Muscle of leg (tissue), 11 donors: ENCODE data around the gene SZRD1. TPM values are rescaled to one million over a fixed set of nuclear protein-coding genes. Genes with fewer than 3 reads are reported as not detected.
A peak's percentile ranks its signal among the peaks of the same experiment; 100 is the strongest.
"Not testable (repeated sequence)": the region's sequence is repeated elsewhere in the genome, so short reads cannot be mapped to it uniquely, and the experiment has no call there.

Experiments
- DNase-seq: peaks from one replicate; pipeline ENCODE4 v3.0.0; 2013
- H3K27ac ChIP-seq: one replicate; pipeline ENCODE4 v1.5.1; 2013; ENCODE audit warnings: mild to moderate bottlenecking, low read length, control low read depth
- H3K27me3 ChIP-seq: one replicate; pipeline ENCODE4 v1.6.1; 2013; ENCODE audit warnings: low read length; ENCODE audit not compliant: control insufficient read depth, insufficient read depth
- H3K36me3 ChIP-seq: one replicate; pipeline ENCODE4 v1.6.1; 2013; ENCODE audit warnings: low read length; ENCODE audit not compliant: control insufficient read depth, insufficient read depth
- H3K4me1 ChIP-seq: one replicate; pipeline ENCODE4 v1.6.1; 2013; ENCODE audit warnings: low read length; ENCODE audit not compliant: control insufficient read depth, insufficient read depth
- H3K4me3 ChIP-seq: one replicate; pipeline ENCODE4 v1.5.1; 2013; ENCODE audit warnings: low read length, control low read depth
- H3K9me3 ChIP-seq: replicated peaks from 2 replicates; pipeline ENCODE4 v1.6.1; 2013; ENCODE audit warnings: low read depth, low read length; ENCODE audit not compliant: control insufficient read depth
- WGBS: methylation state at CpG from one replicate; pipeline ENCODE4 v1.1.5; 2013; ENCODE audit warnings: missing lambda C conversion rate; ENCODE audit not compliant: insufficient coverage; 5-methylcytosine and 5-hydroxymethylcytosine counted together
- polyA plus RNA-seq, 8 donors: library from polyadenylated mRNA; unstranded; fragments of 120-200 nt; gene quantifications; one replicate each; pipeline versions ENCODE4 v1.2.1 to v1.2.3, GENCODE V29; 2013; ENCODE audit warnings: inconsistent platforms in 1 of 8, low replicate concordance in 1 of 8; ENCODE audit not compliant: insufficient read length in 8 of 8, insufficient read depth in 1 of 8
- total RNA-seq: library from RNA; stranded (reverse); fragments of 120-200 nt; gene quantifications from one replicate; pipeline ENCODE4 v1.2.4, GENCODE V29; 2013

SZRD1 gene
- total and polyA plus RNA-seq, 9 donors: 52.8 to 102 (median 90.7) TPM

DNA sequence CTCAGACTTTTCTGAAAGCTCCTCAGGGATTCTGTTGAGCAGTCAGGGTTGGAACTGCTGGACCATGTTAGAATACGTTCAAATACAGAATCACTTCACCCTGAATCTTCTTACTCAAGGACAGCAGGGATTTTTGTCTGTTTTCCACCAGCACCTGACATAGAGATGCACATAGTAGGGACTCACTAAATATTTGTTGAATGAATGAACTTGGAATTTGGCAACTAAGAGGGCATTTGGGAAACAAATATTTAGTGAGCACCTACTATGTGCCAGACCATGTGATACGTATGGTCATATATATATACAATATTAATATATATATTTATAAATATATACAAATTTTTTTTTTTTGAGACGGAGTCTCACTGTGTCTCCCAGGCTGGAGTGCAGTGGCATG is 10.2 kb upstream of the SZRD1 start:
- H3K4me3 ChIP-seq: no peak overlapping the region
- no peak overlapping the region for H3K27ac ChIP-seq
- WGBS: no CpG with 5 or more reads among the region's 3 CpGs
- H3K36me3 ChIP-seq: no peaks in the 10 kb centered on the region
- H3K9me3 ChIP-seq: no peaks in the 10 kb centered on the region
- peaks cover 5% of the 10 kb centered on the region for H3K4me1 ChIP-seq
- no peaks in the 10 kb centered on the region for H3K27me3 ChIP-seq
- DNase-seq: no peak

DNA sequence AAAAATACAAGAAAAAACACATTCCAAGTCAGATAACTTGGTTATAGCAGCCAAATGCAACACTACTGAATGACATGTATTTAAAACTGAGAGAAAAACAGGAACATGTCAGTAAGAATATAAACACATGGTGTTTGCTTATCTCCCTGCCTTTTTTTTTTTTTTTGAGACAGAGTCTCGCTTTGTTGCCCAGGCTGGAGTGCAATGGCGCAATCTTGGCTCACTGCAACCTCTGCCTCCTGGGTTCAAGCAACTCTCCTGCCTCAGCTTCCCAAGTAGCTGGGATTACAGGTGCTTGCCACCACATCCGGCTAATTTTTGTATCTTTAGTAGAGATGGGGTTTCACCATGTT is 1.9 kb upstream of the SZRD1 start:
- not testable (repeated sequence) for DNase-seq, H3K36me3 ChIP-seq, H3K4me3 ChIP-seq, H3K9me3 ChIP-seq, H3K27me3 ChIP-seq, H3K4me1 ChIP-seq, H3K27ac ChIP-seq
- WGBS: 100% methylated on average over 1 of the region's 3 CpGs

DNA sequence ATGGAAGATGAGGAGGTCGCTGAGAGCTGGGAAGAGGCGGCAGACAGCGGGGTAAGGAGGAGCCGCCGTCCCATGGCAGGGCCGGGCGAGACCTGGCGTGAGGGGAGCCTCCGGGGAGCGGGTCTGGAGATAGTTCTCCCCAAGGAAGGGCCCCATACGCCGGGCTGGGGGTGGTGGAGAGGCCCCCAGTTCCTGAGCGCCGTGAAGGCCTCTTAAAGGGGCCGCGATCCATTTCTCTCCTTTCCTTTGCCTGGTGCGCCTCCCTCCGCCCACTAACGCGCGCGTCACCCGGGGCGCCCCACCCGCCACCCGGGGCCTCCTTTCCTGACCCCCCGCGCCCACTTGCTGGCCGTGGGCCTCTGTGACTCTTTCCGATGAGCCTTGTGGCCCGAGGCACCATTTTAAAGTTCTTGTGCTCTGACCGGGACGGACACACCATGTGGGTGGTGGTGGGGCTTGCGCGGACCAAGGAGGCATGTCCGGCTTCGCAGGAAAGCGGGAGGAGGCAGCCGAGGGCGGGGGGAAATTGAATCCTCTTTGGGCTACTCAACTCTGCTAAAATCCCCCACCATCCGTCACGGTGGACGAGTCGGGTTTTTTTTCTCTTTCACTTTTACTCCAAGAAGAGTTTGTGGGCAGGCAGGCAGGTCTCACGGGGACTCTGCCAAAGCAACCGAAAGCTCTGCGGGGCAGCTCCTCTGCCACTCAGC is 371 bp downstream of the SZRD1 start:
- Histone ChIP-seq H3K27ac (peak overlapping the region; percentile 100), H3K27me3 (no peaks in the 10 kb centered on the region), H3K4me3 (peak overlapping the region; percentile 96), H3K9me3 (no peaks in the 10 kb centered on the region), H3K4me1 (peaks cover 11% of the 10 kb centered on the region), H3K36me3 (peaks cover 3% of the 10 kb centered on the region)
- peak; percentile 97 for DNase-seq
- under 1% methylated on average over 38 of the region's 47 CpGs for WGBS

DNA sequence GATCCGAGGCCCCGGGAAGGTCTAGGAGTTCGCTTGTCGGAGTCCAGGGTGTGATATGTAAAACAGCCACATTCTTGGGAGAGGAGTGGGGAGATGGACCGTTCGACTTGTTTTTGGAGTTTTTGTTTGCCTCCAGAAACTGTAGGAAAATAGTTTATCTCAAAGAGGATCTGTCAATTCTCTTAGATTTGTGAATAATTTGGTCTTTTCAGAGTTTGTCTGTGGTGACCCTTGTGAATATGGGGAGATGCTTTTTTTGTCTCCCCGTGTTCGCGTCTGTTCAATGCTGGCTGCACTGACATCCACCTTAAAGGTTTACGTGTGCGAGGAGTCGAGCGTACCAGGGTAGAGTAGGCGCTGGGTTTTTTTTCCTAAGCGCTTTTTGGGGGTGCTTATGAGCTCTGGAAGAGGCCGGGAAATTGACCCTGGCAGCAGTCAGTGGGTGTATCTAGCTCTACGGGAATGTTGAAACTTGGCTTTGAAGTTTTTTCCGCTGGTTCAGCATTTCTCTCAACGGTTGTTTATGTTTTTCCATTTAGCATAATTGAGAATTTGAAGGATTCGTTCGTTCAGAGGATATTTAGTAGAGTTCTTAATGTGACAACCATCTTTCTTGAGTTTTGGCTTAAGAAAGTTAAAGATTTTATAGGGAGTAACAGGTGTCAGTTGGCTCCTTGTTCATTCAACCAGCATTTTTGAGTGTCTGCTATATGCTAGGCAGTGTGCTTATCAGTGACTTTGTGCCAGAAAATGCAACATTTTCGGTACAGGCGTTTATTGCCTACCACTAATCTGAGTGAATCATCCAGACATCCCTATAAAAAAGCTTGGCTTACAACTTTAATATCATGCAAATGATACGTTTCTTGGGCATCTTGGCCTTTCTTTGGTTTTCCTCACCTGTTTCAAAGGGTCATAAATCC is 1.2 kb downstream of the SZRD1 start:
- no peaks in the 10 kb centered on the region for H3K27me3 ChIP-seq
- H3K4me1 ChIP-seq: peaks cover 16% of the 10 kb centered on the region
- peak overlapping the region; percentile 96 for H3K4me3 ChIP-seq
- 2% methylated on average over 15 of the region's 24 CpGs for WGBS
- peak; percentile 84 for DNase-seq
- H3K9me3 ChIP-seq: no peaks in the 10 kb centered on the region
- H3K27ac ChIP-seq: peak overlapping the region; percentile 100
- peaks cover 9% of the 10 kb centered on the region for H3K36me3 ChIP-seq

DNA sequence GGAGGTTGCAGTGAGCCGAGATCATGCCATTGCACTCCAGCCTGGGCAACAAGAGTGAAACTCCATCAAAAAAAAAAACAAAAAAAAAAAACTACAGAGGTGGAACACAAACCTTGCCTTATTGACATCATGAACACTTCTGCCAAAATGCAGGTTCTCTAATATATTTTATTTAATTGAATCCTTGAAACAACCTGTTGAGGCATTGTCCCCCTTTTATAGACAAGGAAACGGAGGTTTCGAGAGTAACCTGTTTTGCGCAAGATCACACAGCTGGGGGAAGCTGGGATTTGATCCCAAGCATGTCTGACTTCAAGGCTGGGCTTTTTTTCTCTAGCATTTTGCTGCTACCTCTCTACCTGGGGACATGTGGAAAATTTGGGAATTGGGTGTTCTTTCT is 2.8 kb downstream of the SZRD1 start:
- H3K4me1 ChIP-seq: peaks cover 22% of the 10 kb centered on the region

DNA sequence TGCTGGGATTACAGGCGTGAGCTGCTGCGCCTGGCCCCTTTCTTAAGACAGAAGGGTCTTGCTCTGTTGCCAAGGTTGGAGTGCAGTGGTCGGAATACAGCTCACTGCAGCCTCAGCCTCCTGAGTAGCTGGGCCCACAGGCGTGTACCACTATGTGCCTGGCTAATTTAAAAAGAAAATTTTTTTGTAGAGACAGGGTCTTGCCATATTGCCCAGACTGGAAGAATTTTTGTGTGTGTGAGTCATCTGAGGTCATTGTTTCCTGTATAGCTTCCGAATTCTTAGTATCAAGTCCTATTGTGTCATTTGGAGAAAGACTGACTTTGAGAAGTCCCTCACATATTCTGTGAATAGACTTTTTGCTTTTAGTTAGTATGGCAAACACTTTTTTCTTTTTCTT is 4.7 kb downstream of the SZRD1 start:
- H3K4me1 ChIP-seq: peaks cover 33% of the 10 kb centered on the region
- H3K27me3 ChIP-seq: no peaks in the 10 kb centered on the region
- peaks cover 16% of the 10 kb centered on the region for H3K36me3 ChIP-seq
- H3K27ac ChIP-seq: no peak overlapping the region
- WGBS: 89% methylated on average over 4 of the region's 5 CpGs
- no peak for DNase-seq
- no peaks in the 10 kb centered on the region for H3K9me3 ChIP-seq
- no peak overlapping the region for H3K4me3 ChIP-seq

More for the DNA sequence above, 2.8 kb downstream of the SZRD1 start:
- H3K27ac ChIP-seq: no peak overlapping the region
- peaks cover 13% of the 10 kb centered on the region for H3K36me3 ChIP-seq
- H3K9me3 ChIP-seq: no peaks in the 10 kb centered on the region
- DNase-seq: no peak
- WGBS: 80% methylated on average over 2 of the region's 4 CpGs
- no peak overlapping the region for H3K4me3 ChIP-seq
- no peaks in the 10 kb centered on the region for H3K27me3 ChIP-seq

DNA sequence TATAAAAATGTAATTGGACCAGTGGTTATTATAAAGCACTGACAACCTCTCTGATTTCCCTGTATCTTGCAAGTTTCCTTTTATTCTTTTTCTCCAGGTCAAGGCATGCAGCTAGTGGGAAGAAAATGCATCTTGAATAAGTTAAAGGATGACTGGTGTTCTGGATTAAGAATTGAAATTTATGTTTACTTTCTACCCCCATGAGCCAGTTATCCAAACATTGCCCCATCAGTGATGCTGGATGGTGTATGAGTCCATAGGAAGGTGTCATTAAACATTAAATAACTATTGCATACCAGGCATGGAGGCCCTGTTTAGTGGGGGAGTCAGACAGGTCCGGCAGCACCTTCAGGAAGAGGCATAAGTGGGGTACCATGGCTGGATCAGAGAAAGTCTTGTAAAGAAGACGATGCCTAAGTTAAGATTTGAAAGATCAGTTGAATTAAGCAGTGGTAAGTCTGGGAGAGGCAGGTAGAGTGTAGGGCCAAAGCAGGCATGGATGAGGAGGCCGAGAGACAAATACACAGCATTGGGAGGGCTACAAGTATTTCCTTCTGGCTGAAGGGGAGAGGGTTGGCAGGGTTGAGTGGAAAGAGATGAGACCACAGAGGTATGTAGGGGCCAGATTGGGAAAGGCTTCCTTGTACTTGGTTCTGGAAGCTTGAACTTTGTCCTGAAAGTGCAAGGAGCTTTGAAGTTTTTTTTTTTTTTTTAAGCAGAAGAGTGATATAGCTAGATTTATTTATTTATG is 5.7 kb downstream of the SZRD1 start:
- WGBS: 61% methylated on average over 3 of the region's 3 CpGs
- H3K4me3 ChIP-seq: no peak overlapping the region
- H3K36me3 ChIP-seq: peaks cover 16% of the 10 kb centered on the region
- peaks cover 39% of the 10 kb centered on the region for H3K4me1 ChIP-seq
- no peaks in the 10 kb centered on the region for H3K9me3 ChIP-seq
- DNase-seq: peak; percentile 62
- H3K27me3 ChIP-seq: no peaks in the 10 kb centered on the region
- no peak overlapping the region for H3K27ac ChIP-seq

DNA sequence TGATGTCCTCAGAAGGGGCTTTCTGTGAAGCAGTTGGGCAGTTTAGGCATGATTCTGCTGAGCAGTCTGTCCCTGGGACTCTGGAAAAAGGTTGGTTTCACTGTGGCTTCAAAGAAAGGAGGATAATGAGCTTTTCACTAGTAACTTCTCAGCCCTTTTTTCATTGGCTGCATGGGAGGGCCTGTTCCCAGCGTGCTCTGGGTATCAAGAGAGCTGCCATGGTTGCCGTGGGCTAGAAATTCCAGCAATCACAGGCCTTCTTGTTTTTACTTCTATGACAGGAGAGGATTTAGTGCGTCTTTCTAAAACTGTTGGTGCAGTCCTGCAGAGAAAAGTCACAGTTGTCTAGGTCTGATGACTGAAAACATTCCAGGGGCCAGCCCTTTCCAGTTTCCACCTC is 7.2 kb downstream of the SZRD1 start:
- 80% methylated on average over 1 of the region's 3 CpGs for WGBS
- Histone ChIP-seq H3K27me3 (no peaks in the 10 kb centered on the region), H3K9me3 (no peaks in the 10 kb centered on the region), H3K36me3 (peaks cover 16% of the 10 kb centered on the region), H3K4me1 (peaks cover 33% of the 10 kb centered on the region), H3K27ac (no peak overlapping the region), H3K4me3 (no peak overlapping the region)
- DNase-seq: no peak

DNA sequence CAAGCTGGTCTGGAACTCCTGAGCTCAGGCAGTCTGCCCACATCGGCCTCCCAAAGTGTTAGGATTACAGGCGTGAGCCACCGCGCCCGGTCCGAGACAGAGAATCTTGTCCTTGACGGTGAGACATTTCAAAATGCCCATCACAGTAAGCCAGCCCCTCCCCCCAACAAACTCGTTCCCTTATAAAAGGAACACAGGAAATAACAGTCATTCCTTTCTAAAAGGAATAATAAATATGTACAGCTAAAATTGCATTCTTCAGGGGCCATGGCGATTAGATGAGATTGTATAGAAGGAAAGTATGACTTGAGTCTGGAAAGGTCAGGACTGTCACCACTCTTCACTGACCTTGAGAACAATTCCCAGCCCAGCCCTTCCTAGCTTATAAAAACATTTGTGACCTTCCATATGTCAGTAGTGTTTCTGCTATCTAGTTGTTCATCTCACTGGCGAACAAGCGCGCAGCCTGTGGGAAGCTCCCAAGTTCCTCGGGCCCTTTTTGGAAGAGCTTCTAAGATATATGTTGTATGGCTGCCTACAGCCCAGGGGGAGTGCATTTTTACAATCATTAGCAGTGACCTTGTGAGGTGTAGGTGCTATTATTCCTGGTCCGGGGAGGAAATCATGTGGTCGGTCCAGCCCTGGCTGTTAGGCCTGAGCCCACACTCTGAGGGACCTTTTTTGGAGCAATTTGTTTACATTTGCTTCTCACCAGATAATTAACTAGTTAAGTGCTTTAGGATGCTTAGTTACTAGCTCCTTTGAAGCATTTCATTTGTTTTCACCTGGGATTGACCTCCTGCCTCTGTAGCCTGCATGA is 8.7 kb downstream of the SZRD1 start:
- no peaks in the 10 kb centered on the region for H3K9me3 ChIP-seq
- WGBS: 78% methylated on average over 11 of the region's 15 CpGs
- peak overlapping the region; percentile 62 for H3K27ac ChIP-seq
- H3K27me3 ChIP-seq: no peaks in the 10 kb centered on the region
- no peak for DNase-seq
- H3K4me1 ChIP-seq: peaks cover 30% of the 10 kb centered on the region
- peaks cover 16% of the 10 kb centered on the region for H3K36me3 ChIP-seq
- H3K4me3 ChIP-seq: no peak overlapping the region
